GM18498 (cell line): Measurements from ENCODE around the gene TMEM45A.

Source experiments
- ATAC-seq: cut with Tn5 transposase; IDR thresholded peaks from one replicate; pipeline ENCODE4 v1.9.1; 2021; ENCODE audit warnings: mild to moderate bottlenecking, moderate library complexity; ENCODE audit not compliant: unreplicated experiment

Gene TMEM45A

GRCh38 chr3:100609305-100609704 is 116.9 kb downstream of the TMEM45A start, which contains the start of gene ADGRG7:
Gene ADGRG7 (plus strand): TSS chr3:100609601. CDS start chr3:100609857, 256 bp downstream.
- ATAC-seq: no peak

- ATAC-seq: no peak
Observed at GRCh38 chr3:100609963-100610362, 117.5 kb downstream of the TMEM45A start.

GRCh38 chr3:100611221-100611620 is 118.8 kb downstream of the TMEM45A start:
- no peak for ATAC-seq

GRCh38 chr3:100613721-100614390 is 121.4 kb downstream of the TMEM45A start:
- peak; percentile 84 for ATAC-seq

- no peak for ATAC-seq
Observed at GRCh38 chr3:100614941-100615340, 122.5 kb downstream of the TMEM45A start.

- no peak for ATAC-seq
Observed at GRCh38 chr3:100615684-100616083, 123.3 kb downstream of the TMEM45A start.

- no peak for ATAC-seq
Observed at GRCh38 chr3:100621251-100621650, 128.8 kb downstream of the TMEM45A start.
